Measurements from ENCODE around the gene CERS1. TPM values are rescaled to one million over a fixed set of nuclear protein-coding genes. Genes with fewer than 3 reads are reported as not detected.

CERS1 gene
- total RNA-seq, 4 donors from 2014 or later = not detected

DNA sequence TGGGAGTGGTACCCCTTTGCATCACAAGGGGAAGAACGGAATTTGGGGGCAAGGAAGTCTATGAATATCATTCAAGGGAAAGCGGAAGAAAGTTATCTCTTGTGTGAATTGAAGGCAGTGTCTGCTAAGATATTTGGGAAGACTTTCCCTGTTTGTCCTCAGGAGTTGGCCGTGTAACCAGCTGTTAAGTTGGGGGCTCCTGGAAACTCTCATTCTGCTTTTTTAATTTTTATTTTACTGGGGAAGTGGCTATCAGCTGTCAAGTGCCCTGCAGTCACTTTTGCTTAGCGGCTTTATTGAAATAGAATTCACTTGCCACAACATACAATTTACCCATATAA is 61.3 kb downstream of the CERS1 start:
- Histone ChIP-seq H3K27me3 (no peaks in the 10 kb centered on the region), H3K4me3 (peak overlapping the region in 2 of 4 donors; percentile 86 to 97), H3K9me3 (no peaks in the 10 kb centered on the region), H3K27ac (peak overlapping the region in 1 of 4 donors; percentile 93), H3K36me3 (peaks cover 0 to 16% (median 0%) of the 10 kb centered on the region in 3 donors), H3K4me1 (peaks cover 2 to 67% (median 17%) of the 10 kb centered on the region in 4 donors)
- TF ChIP-seq POLR2A (IDR thresholded peaks at IDR 0.05) = no peak
- TF ChIP-seq, protein P1, sequence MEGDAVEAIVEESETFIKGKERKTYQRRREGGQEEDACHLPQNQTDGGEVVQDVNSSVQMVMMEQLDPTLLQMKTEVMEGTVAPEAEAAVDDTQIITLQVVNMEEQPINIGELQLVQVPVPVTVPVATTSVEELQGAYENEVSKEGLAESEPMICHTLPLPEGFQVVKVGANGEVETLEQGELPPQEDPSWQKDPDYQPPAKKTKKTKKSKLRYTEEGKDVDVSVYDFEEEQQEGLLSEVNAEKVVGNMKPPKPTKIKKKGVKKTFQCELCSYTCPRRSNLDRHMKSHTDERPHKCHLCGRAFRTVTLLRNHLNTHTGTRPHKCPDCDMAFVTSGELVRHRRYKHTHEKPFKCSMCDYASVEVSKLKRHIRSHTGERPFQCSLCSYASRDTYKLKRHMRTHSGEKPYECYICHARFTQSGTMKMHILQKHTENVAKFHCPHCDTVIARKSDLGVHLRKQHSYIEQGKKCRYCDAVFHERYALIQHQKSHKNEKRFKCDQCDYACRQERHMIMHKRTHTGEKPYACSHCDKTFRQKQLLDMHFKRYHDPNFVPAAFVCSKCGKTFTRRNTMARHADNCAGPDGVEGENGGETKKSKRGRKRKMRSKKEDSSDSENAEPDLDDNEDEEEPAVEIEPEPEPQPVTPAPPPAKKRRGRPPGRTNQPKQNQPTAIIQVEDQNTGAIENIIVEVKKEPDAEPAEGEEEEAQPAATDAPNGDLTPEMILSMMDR (IDR thresholded peaks at IDR 0.05) = no peak
- DNase-seq = no peak

DNA sequence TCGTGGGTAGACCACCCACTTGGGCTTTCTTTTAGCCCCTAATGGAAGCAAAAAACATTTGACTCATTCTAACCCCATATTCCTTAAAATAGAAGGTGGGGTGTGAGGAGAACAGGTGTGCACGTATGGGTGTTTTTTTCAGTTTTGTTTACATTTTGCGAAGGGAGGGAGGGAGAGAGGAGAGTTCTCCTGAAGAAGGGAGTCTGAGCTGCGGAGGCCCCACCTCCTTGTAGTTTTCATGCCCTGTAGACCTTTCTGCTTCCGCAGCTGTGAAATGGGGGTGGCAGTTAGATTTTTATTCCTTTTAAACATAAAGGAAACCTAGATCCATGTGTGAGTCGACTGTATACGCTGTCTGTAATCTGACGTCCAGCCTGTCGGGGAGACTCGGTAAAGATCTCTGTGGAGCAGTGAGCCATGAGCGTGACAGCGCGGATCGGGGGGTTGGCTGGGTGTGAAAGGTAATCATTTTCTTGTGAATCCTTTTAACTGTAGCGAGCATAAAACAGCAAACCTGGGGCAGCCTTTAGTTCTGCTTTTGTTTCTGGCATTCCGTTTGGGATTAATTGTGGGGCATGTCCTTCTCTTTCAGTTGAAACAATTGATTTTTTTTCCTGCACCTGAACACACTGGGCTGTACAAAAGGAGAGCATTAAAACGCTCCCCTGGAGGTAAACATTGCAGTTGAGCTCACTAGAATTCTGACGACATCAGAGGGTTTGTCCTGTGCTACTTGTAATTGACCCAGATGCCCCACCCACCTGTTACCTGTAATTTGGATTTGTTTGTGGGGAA is 61.9 kb downstream of the CERS1 start:
- no peak for DNase-seq
- no peak for TF ChIP-seq POLR2A (IDR thresholded peaks at IDR 0.05)
- TF ChIP-seq, protein P1 (IDR thresholded peaks at IDR 0.05) = no peak
- Histone ChIP-seq H3K4me1 (peaks cover 0 to 61% (median 12%) of the 10 kb centered on the region in 4 donors), H3K27ac (peak overlapping the region; percentile 91 to 95 (median 94)), H3K36me3 (peaks cover 0 to 16% (median 0%) of the 10 kb centered on the region in 3 donors), H3K27me3 (no peaks in the 10 kb centered on the region), H3K4me3 (peak overlapping the region; percentile 86 to 97 (median 95)), H3K9me3 (no peaks in the 10 kb centered on the region)

DNA sequence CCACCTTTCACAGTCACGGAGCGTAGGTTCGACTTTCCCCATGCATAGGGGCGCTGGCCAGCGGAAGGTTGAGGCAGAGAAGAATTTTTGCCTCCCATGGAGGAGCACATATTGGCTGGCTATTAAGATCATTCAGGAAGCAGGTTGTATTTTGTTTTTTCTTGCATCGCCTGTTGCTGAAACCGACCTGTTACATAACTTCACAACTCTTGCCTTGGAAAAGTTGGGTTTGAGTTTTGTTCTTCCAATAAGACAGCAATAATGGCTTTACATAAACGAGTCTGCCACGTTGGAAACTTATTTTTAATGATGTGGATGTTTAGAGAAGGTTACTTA is 62.8 kb downstream of the CERS1 start:
- Histone ChIP-seq H3K4me1 (peaks cover 0 to 52% (median 12%) of the 10 kb centered on the region in 4 donors), H3K36me3 (peaks cover 0 to 12% (median 0%) of the 10 kb centered on the region in 3 donors), H3K9me3 (no peaks in the 10 kb centered on the region), H3K27me3 (no peaks in the 10 kb centered on the region), H3K27ac (peak overlapping the region; percentile 91 to 95 (median 94)), H3K4me3 (peak overlapping the region; percentile 86 to 97 (median 95))
- DNase-seq = no peak
- no peak for TF ChIP-seq POLR2A (IDR thresholded peaks at IDR 0.05)
- TF ChIP-seq, protein P1 (IDR thresholded peaks at IDR 0.05) = no peak

DNA sequence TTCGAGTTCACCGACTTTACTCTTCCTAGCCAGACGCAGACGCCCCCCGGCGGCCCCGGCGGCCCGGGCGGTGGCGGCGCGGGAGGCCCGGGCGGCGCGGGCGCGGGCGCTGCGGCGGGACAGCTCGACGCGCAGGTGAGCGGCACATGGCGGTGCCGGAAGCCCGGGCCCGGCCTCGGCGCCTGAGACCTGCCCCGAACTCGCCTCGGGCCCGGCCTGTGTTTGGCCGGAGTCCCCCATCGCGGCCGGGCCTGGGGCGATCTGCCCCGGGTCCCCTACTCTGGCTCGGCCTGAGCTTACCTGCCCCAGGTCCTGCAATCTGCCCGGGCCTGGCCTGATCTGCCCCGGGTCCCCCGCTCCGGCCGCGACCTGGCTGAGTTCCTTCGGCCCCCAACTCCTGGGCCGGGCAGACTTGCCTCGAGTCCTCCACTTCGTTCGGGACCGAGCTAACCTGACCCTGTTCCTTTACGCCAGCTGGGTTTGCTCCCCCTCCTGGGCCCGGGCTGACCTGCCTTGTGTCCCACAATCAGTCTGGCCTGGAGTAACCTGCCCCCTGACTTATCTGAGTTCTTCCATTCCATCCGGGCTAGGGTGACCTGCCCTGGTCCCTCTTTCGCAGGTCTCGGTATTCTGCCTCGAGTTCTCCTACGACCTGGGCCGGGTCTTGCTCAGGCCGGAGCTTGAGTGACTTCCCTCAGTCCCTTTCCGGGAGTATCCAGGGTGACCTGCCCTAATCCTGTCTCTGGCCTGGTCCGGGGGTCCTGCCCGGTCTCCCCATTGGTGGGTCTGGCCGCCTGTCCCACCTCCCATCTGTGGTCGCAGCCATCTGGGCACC is 63.4 kb downstream of the CERS1 start:
- DNase-seq = peak in 2 of 3 donors; percentile 36 to 63

More for the DNA sequence above, 63.4 kb downstream of the CERS1 start:
- no peaks in the 10 kb centered on the region for H3K9me3 ChIP-seq
- TF ChIP-seq, protein P1 (IDR thresholded peaks at IDR 0.05) = no peak
- TF ChIP-seq POLR2A (IDR thresholded peaks at IDR 0.05) = no peak
- peaks cover 0 to 7% (median 0%) of the 10 kb centered on the region in 3 donors for H3K36me3 ChIP-seq
- peak overlapping the region; percentile 91 to 95 (median 94) for H3K27ac ChIP-seq
- no peaks in the 10 kb centered on the region for H3K27me3 ChIP-seq
- peak overlapping the region; percentile 86 to 97 (median 95) for H3K4me3 ChIP-seq
- H3K4me1 ChIP-seq = peaks cover 0 to 46% (median 10%) of the 10 kb centered on the region in 4 donors
